NT2/D1 (cell line): Measurements from ENCODE around the gene RIN1.

ENCODE experiments used
- SUZ12 ChIP-seq: IDR thresholded peaks from 2 replicates; pipeline ENCODE4 v1.6.1; 2011; ENCODE audit not compliant: insufficient read length, insufficient read depth; ENCODE audit errors: extremely low read depth
- ZNF274 ChIP-seq: IDR thresholded peaks from 2 replicates; pipeline ENCODE4 v1.6.1; 2011; ENCODE audit warnings: mild to moderate bottlenecking, low read depth, low read length

GRCh38 chr11:66336234-66337102 is at the start of gene RIN1:
- TF ChIP-seq SUZ12 (no peak), ZNF274 (no peak)
